WTC11 (cell line): Measurements from ENCODE around the gene WDR19. TPM values are rescaled to one million over a fixed set of nuclear protein-coding genes. Genes with fewer than 3 reads are reported as not detected.

Source experiments
- ATAC-seq: fragments of 200-7000 bp; cut with Tn5 transposase; 2 replicates; pipeline ENCODE4 v1.10.0; 2021; ENCODE audit warnings: mild to moderate bottlenecking, moderate library complexity
- CTCF ChIA-PET: fragments of 300-600 bp; sonication (Branson Sonifier 250); formaldehyde crosslinking; loops from one replicate; lab custom pipeline; 2021; ENCODE audit warnings: antibody characterized with exemption; lab: Charles Lee
- POLR2A ChIA-PET: fragments of 350-600 bp; sonication (Branson Sonifier 250); formaldehyde crosslinking; loops from one replicate; lab custom pipeline; 2021; ENCODE audit warnings: antibody characterized with exemption; lab: Charles Lee
- DNase-seq: peaks from one replicate; pipeline ENCODE4 v3.0.0; 2021; ENCODE audit warnings: low spot score
- H3K27ac Mint-ChIP-seq: 2 replicates; pipeline ENCODE4 v1.8.0; 2021; ENCODE audit warnings: mixed read lengths
- H3K27me3 Mint-ChIP-seq: 2 replicates; pipeline ENCODE4 v1.8.0; 2021; ENCODE audit warnings: low read depth, mild to moderate bottlenecking, moderate library complexity, mixed read lengths
- H3K36me3 Mint-ChIP-seq: 2 replicates; pipeline ENCODE4 v1.8.0; 2021; ENCODE audit warnings: mixed read lengths
- H3K4me1 Mint-ChIP-seq: 2 replicates; pipeline ENCODE4 v1.8.0; 2022; ENCODE audit warnings: mixed read lengths
- H3K4me3 Mint-ChIP-seq: 2 replicates; pipeline ENCODE4 v1.8.0; 2021; ENCODE audit warnings: mild to moderate bottlenecking, moderate library complexity, mixed read lengths
- H3K9me3 Mint-ChIP-seq: 2 replicates; pipeline ENCODE4 v1.8.0; 2021; ENCODE audit warnings: mixed read lengths
- CREM ChIP-seq: sonication (generic); formaldehyde crosslinking; IDR thresholded peaks from 2 replicates; pipeline ENCODE4 v1.8.1; 2022; ENCODE audit warnings: mild to moderate bottlenecking, missing genetic modification reagents, moderate library complexity
- E2F1 ChIP-seq: sonication (generic); formaldehyde crosslinking; IDR thresholded peaks from 2 replicates; pipeline ENCODE4 v1.8.0; 2022; ENCODE audit warnings: mild to moderate bottlenecking, missing genetic modification reagents
- EMX1 ChIP-seq: fragments of 250-450 bp; sonication (Bioruptor Pico); IDR thresholded peaks from 2 replicates; pipeline ENCODE4 v1.8.0; 2021; ENCODE audit warnings: mild to moderate bottlenecking
- ERG ChIP-seq: fragments of 250-450 bp; sonication (Bioruptor Pico); IDR thresholded peaks from 2 replicates; pipeline ENCODE4 v1.8.0; 2021; ENCODE audit warnings: mild to moderate bottlenecking
- FOXJ3 ChIP-seq: sonication (generic); formaldehyde crosslinking; IDR thresholded peaks from 2 replicates; pipeline ENCODE4 v1.9.0; 2021; ENCODE audit warnings: missing genetic modification reagents, mild to moderate bottlenecking, borderline replicate concordance
- HMGXB4 ChIP-seq: sonication (generic); formaldehyde crosslinking; IDR thresholded peaks from 2 replicates; pipeline ENCODE4 v1.8.1; 2023; ENCODE audit warnings: mild to moderate bottlenecking, moderate library complexity, missing genetic modification reagents
- IRF1 ChIP-seq: sonication (generic); formaldehyde crosslinking; IDR thresholded peaks from 2 replicates; pipeline ENCODE4 v1.8.0; 2023; ENCODE audit warnings: missing genetic modification reagents
- JUN ChIP-seq: sonication (generic); formaldehyde crosslinking; IDR thresholded peaks from 2 replicates; pipeline ENCODE4 v1.8.0; 2023; ENCODE audit warnings: mild to moderate bottlenecking, missing genetic modification reagents
- KAT7 ChIP-seq: sonication (generic); formaldehyde crosslinking; IDR thresholded peaks from 2 replicates; pipeline ENCODE4 v1.8.1; 2023; ENCODE audit warnings: missing genetic modification reagents, mild to moderate bottlenecking, borderline replicate concordance
- MYBL2 ChIP-seq: sonication (generic); formaldehyde crosslinking; IDR thresholded peaks from 2 replicates; pipeline ENCODE4 v1.8.1; 2023; ENCODE audit warnings: mild to moderate bottlenecking, moderate library complexity, missing genetic modification reagents
- NFE2L1 ChIP-seq: sonication (generic); formaldehyde crosslinking; IDR thresholded peaks from 2 replicates; pipeline ENCODE4 v1.8.1; 2023; ENCODE audit warnings: missing genetic modification reagents
- NFYB ChIP-seq: sonication (generic); formaldehyde crosslinking; conservative IDR thresholded peaks from 2 replicates; pipeline ENCODE4 v1.8.0; 2022; ENCODE audit warnings: low read depth, missing genetic modification reagents
- OVOL2 ChIP-seq: fragments of 250-450 bp; sonication (Bioruptor Pico); IDR thresholded peaks from 2 replicates; pipeline ENCODE4 v1.9.0; 2021; ENCODE audit warnings: mild to moderate bottlenecking, borderline replicate concordance
- STAT6 ChIP-seq: sonication (generic); formaldehyde crosslinking; conservative IDR thresholded peaks from 2 replicates; pipeline ENCODE4 v1.8.1; 2023; ENCODE audit warnings: mild to moderate bottlenecking, low read depth, missing genetic modification reagents, moderate library complexity
- ZNF425 ChIP-seq: fragments of 250-450 bp; sonication (Bioruptor Pico); conservative IDR thresholded peaks from 2 replicates; pipeline ENCODE4 v1.9.0; 2021; ENCODE audit warnings: mild to moderate bottlenecking
- ZSCAN18 ChIP-seq: fragments of 250-450 bp; sonication (Bioruptor Pico); IDR thresholded peaks from 2 replicates; pipeline ENCODE4 v2.1.2; 2022; ENCODE audit warnings: mild to moderate bottlenecking, moderate library complexity
- total RNA-seq: library from RNA; stranded (reverse); gene quantifications from 3 replicates; pipeline ENCODE4 v1.2.3, GENCODE V29; 2021
- TF ChIP-seq, protein P1 (sequence below): sonication (generic); formaldehyde crosslinking; IDR thresholded peaks from 2 replicates; pipeline ENCODE4 v1.8.1; 2023; ENCODE audit warnings: mild to moderate bottlenecking, missing genetic modification reagents, moderate library complexity
- TF ChIP-seq, protein P2 (sequence below): sonication (generic); formaldehyde crosslinking; IDR thresholded peaks from 2 replicates; pipeline ENCODE4 v1.8.1; 2023; ENCODE audit warnings: mild to moderate bottlenecking, missing genetic modification reagents

The WDR19 gene
- total RNA-seq, 1 experiment from 2014 or later = 23.3 TPM

DNA sequence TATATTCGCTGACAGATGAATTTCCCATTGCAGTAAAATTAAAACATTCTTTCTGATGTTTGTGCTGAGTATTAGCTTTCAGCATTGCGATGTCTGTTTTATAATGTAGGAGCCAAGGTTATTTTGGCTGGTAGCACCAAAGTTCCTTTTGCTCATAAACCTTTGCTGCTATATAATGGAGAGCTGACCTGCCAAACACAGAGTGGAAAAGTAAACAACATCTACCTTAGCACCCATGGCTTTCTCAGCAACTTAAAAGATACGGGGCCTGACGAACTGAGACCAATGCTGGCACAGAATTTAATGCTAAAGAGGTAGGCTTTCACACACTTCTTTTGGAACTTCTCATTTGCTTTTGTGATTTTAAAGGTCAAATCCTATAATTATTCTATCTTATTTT, 46.0 kb downstream of the WDR19 start (continued):
- no peak for TF ChIP-seq IRF1
- no peak for TF ChIP-seq ERG (CRISPR knock-in tag)

- CTCF ChIA-PET = no interaction called here
- TF ChIP-seq ZSCAN18 (CRISPR knock-in tag) = no peak
- TF ChIP-seq STAT6 (CRISPR knock-in tag) = no peak
- TF ChIP-seq EMX1 (CRISPR knock-in tag) = no peak
- no peak for TF ChIP-seq KAT7 (CRISPR knock-in tag)
- TF ChIP-seq MYBL2 (CRISPR knock-in tag) = no peak
- TF ChIP-seq E2F1 = no peak
- TF ChIP-seq, protein P1, sequence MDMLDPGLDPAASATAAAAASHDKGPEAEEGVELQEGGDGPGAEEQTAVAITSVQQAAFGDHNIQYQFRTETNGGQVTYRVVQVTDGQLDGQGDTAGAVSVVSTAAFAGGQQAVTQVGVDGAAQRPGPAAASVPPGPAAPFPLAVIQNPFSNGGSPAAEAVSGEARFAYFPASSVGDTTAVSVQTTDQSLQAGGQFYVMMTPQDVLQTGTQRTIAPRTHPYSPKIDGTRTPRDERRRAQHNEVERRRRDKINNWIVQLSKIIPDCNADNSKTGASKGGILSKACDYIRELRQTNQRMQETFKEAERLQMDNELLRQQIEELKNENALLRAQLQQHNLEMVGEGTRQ (CRISPR knock-in tag) = no peak
- TF ChIP-seq NFE2L1 = no peak
- TF ChIP-seq NFYB = no peak
- no peak for TF ChIP-seq ZNF425 (CRISPR knock-in tag)
- TF ChIP-seq HMGXB4 (CRISPR knock-in tag) = no peak
- no peak for TF ChIP-seq CREM (CRISPR knock-in tag)
- no peak for TF ChIP-seq JUN (CRISPR knock-in tag)
- TF ChIP-seq, protein P2, sequence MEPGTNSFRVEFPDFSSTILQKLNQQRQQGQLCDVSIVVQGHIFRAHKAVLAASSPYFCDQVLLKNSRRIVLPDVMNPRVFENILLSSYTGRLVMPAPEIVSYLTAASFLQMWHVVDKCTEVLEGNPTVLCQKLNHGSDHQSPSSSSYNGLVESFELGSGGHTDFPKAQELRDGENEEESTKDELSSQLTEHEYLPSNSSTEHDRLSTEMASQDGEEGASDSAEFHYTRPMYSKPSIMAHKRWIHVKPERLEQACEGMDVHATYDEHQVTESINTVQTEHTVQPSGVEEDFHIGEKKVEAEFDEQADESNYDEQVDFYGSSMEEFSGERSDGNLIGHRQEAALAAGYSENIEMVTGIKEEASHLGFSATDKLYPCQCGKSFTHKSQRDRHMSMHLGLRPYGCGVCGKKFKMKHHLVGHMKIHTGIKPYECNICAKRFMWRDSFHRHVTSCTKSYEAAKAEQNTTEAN (CRISPR knock-in tag) = no peak
- TF ChIP-seq FOXJ3 = no peak
- no peak for TF ChIP-seq OVOL2 (CRISPR knock-in tag)
Measured at GRCh38 chr4:39230462-39230861, 48.1 kb downstream of the WDR19 start.

More at GRCh38 chr4:39230462-39230861, 48.1 kb downstream of the WDR19 start:
- Mint-ChIP-seq H3K4me3 (no peak overlapping the region), H3K9me3 (no peaks in the 10 kb centered on the region), H3K36me3 (no peaks in the 10 kb centered on the region), H3K27me3 (no peaks in the 10 kb centered on the region), H3K27ac (no peak overlapping the region), H3K4me1 (no peaks in the 10 kb centered on the region)
- POLR2A ChIA-PET = interaction anchor here (0.6 kb wide), 1 partner anchor 855 kb away, joined by 5 read pairs; no protein-coding TSS in a partner anchor
- DNase-seq (no peak), ATAC-seq (no peak)
